Measurements from ENCODE around the gene IL23R. TPM values are rescaled to one million over a fixed set of nuclear protein-coding genes. Genes with fewer than 3 reads are reported as not detected.

The IL23R gene
- total and polyA plus RNA-seq, 10 donors: 0.07 to 1.2 (median 0.67) TPM; not detected in 2

GRCh38 chr1:67173988-67174387, 7.7 kb downstream of the IL23R start:
- no peaks in the 10 kb centered on the region for H3K36me3 ChIP-seq
- H3K9me3 ChIP-seq: no peaks in the 10 kb centered on the region
- H3K27ac ChIP-seq: no peak overlapping the region
- H3K4me3 ChIP-seq: no peak overlapping the region
- no peak for TF ChIP-seq CTCF (IDR thresholded peaks at IDR 0.05 in 8 of 11, conservative IDR thresholded peaks at IDR 0.05 in 3 of 11)
- TF ChIP-seq POLR2AphosphoS5 (IDR thresholded peaks at IDR 0.05): no peak
- TF ChIP-seq POLR2A (IDR thresholded peaks at IDR 0.05): no peak
- no peak for DNase-seq
- intact Hi-C loops (cut with DNase I; ENCODE audit: low total_unique reads): no loop called here
- H3K27me3 ChIP-seq (replicated peaks in 1 of 7): no peaks in the 10 kb centered on the region
- H3K4me1 ChIP-seq: peaks cover 0 to 28% (median 6%) of the 10 kb centered on the region in 6 donors

- no peaks in the 10 kb centered on the region for H3K9me3 ChIP-seq
- peaks cover 0 to 28% (median 6%) of the 10 kb centered on the region in 6 donors for H3K4me1 ChIP-seq
- intact Hi-C loops (cut with DNase I; ENCODE audit: low total_unique reads): no loop called here
- H3K4me3 ChIP-seq: no peak overlapping the region
- no peaks in the 10 kb centered on the region for H3K36me3 ChIP-seq
- WGBS, 5 donors: 71 to 96% (median 79%) methylated on average over 2 of the region's 2 CpGs
- no peaks in the 10 kb centered on the region for H3K27me3 ChIP-seq (replicated peaks in 1 of 7)
- H3K27ac ChIP-seq: no peak overlapping the region
- DNase-seq: no peak
- TF ChIP-seq CTCF (IDR thresholded peaks at IDR 0.05 in 8 of 11, conservative IDR thresholded peaks at IDR 0.05 in 3 of 11) (no peak), POLR2AphosphoS5 (IDR thresholded peaks at IDR 0.05) (no peak), POLR2A (IDR thresholded peaks at IDR 0.05) (no peak)
Measured at GRCh38 chr1:67174716-67175284, 8.5 kb downstream of the IL23R start.

GRCh38 chr1:67175530-67176087, 9.4 kb downstream of the IL23R start:
- Histone ChIP-seq H3K27me3 (replicated peaks in 1 of 7) (no peaks in the 10 kb centered on the region), H3K36me3 (no peaks in the 10 kb centered on the region), H3K9me3 (no peaks in the 10 kb centered on the region), H3K27ac (no peak overlapping the region), H3K4me3 (no peak overlapping the region), H3K4me1 (peaks cover 0 to 21% (median 6%) of the 10 kb centered on the region in 6 donors)
- no peak for DNase-seq
- intact Hi-C loops (cut with DNase I; ENCODE audit: low total_unique reads): no loop called here
- TF ChIP-seq POLR2A (IDR thresholded peaks at IDR 0.05) (no peak), CTCF (IDR thresholded peaks at IDR 0.05 in 8 of 11, conservative IDR thresholded peaks at IDR 0.05 in 3 of 11) (no peak), POLR2AphosphoS5 (IDR thresholded peaks at IDR 0.05) (no peak)
- 67 to 79% (median 73%) methylated on average over 3 of the region's 3 CpGs for WGBS, 5 donors

- 87 to 100% (median 89%) methylated on average over 1 of the region's 1 CpG for WGBS, 5 donors
- TF ChIP-seq POLR2AphosphoS5 (IDR thresholded peaks at IDR 0.05) (no peak), POLR2A (IDR thresholded peaks at IDR 0.05) (no peak), CTCF (IDR thresholded peaks at IDR 0.05 in 8 of 11, conservative IDR thresholded peaks at IDR 0.05 in 3 of 11) (no peak)
- H3K4me3 ChIP-seq: no peak overlapping the region
- no peaks in the 10 kb centered on the region for H3K36me3 ChIP-seq
- DNase-seq: no peak
- intact Hi-C loops (cut with DNase I; ENCODE audit: low total_unique reads): no loop called here
- no peaks in the 10 kb centered on the region for H3K9me3 ChIP-seq
- no peaks in the 10 kb centered on the region for H3K4me1 ChIP-seq
- peaks cover 0 to 6% (median 0%) of the 10 kb centered on the region in 7 donors for H3K27me3 ChIP-seq (replicated peaks in 1 of 7)
- H3K27ac ChIP-seq: no peak overlapping the region
Measured at GRCh38 chr1:67184838-67185421, 18.7 kb downstream of the IL23R start.

Data from spleen (tissue), 11 donors.